Naive B cell (primary cell): ENCODE measurements around the gene NDUFB4. TPM values are rescaled to one million over a fixed set of nuclear protein-coding genes. Genes with fewer than 3 reads are reported as not detected.
"Not testable (repeated sequence)": the region's sequence is repeated elsewhere in the genome, so short reads cannot be mapped to it uniquely, and the experiment has no call there.

Source experiments
- ATAC-seq, 2 donors: fragments of 150-1000 bp; cut with Tn5 transposase; 2 replicates each; pipeline ENCODE4 v1.10.0; 2021; ENCODE audit warnings: low read depth in 2 of 2, mild to moderate bottlenecking in 2 of 2, moderate library complexity in 2 of 2
- DNase-seq: peaks from one replicate; pipeline ENCODE4 v3.0.0; 2022
- H3K27ac Mint-ChIP-seq, 6 donors: one replicate each; pipeline ENCODE4 v1.8.0; 2020 to 2022; ENCODE audit warnings: mild to moderate bottlenecking in 6 of 6, mixed read lengths in 6 of 6, moderate library complexity in 5 of 6, inconsistent platforms in 2 of 6
- H3K27me3 Mint-ChIP-seq, 3 donors: one replicate each; pipeline ENCODE4 v1.8.0; 2021 to 2022; ENCODE audit warnings: mixed read lengths in 3 of 3, mild to moderate bottlenecking in 1 of 3
- H3K36me3 Mint-ChIP-seq, 2 donors: one replicate each; pipeline ENCODE4 v1.8.0; 2020 to 2022; ENCODE audit warnings: mixed read lengths in 2 of 2, inconsistent platforms in 1 of 2, mild to moderate bottlenecking in 1 of 2
- H3K4me1 Mint-ChIP-seq, 3 donors: one replicate each; pipeline ENCODE4 v1.8.0; 2020 to 2022; ENCODE audit warnings: mixed read lengths in 3 of 3, inconsistent platforms in 1 of 3, mild to moderate bottlenecking in 1 of 3, moderate library complexity in 1 of 3
- H3K4me3 Mint-ChIP-seq, 8 donors: one replicate each; pipeline ENCODE4 v1.8.0; 2020 to 2022; ENCODE audit warnings: mild to moderate bottlenecking in 8 of 8, mixed read lengths in 8 of 8, moderate library complexity in 8 of 8, inconsistent platforms in 2 of 8
- H3K9me3 Mint-ChIP-seq, 7 donors: one replicate each; pipeline ENCODE4 v1.8.0; 2020 to 2022; ENCODE audit warnings: mixed read lengths in 7 of 7, mild to moderate bottlenecking in 5 of 7, inconsistent platforms in 2 of 7, moderate library complexity in 1 of 7
- polyA plus RNA-seq, 6 donors: library from polyadenylated mRNA; unstranded; fragments of 300-500 nt; fragmentation: Illumina TruSeq; gene quantifications; one replicate each; pipeline ENCODE4 v1.2.3, GENCODE V29; 2021; ENCODE audit warnings: low read depth in 6 of 6

NDUFB4 gene
- polyA plus RNA-seq, 6 donors from 2014 or later, result 192 to 261 (median 230) TPM

- no peak overlapping the region for H3K4me3 Mint-ChIP-seq
- peaks cover 0 to under 1% (median 0%) of the 10 kb centered on the region in 3 donors for H3K27me3 Mint-ChIP-seq
- no peaks in the 10 kb centered on the region for H3K4me1 Mint-ChIP-seq
- DNase-seq, result no peak
- no peak overlapping the region for H3K27ac Mint-ChIP-seq
- peaks cover 0 to 6% (median 1%) of the 10 kb centered on the region in 7 donors for H3K9me3 Mint-ChIP-seq
- no peak for ATAC-seq
- H3K36me3 Mint-ChIP-seq, result no peaks in the 10 kb centered on the region
Observed at GRCh38 chr3:120636795-120637401, 40.8 kb downstream of the NDUFB4 start.

- Mint-ChIP-seq H3K27ac (no peak overlapping the region), H3K4me3 (no peak overlapping the region), H3K27me3 (peaks cover 0 to 4% (median 0%) of the 10 kb centered on the region in 3 donors), H3K36me3 (no peaks in the 10 kb centered on the region), H3K9me3 (peaks cover 0 to 6% (median 1%) of the 10 kb centered on the region in 7 donors), H3K4me1 (no peaks in the 10 kb centered on the region)
- DNase-seq, result no peak
- ATAC-seq, result no peak
Observed at GRCh38 chr3:120637851-120638559, 41.9 kb downstream of the NDUFB4 start.

- not testable (repeated sequence) for H3K27me3 Mint-ChIP-seq, ATAC-seq, H3K4me3 Mint-ChIP-seq, H3K4me1 Mint-ChIP-seq, H3K27ac Mint-ChIP-seq, H3K9me3 Mint-ChIP-seq, DNase-seq, H3K36me3 Mint-ChIP-seq
Observed at GRCh38 chr3:120638820-120639219, 42.7 kb downstream of the NDUFB4 start.

- peaks cover 0 to 6% (median 1%) of the 10 kb centered on the region in 7 donors for H3K9me3 Mint-ChIP-seq
- H3K36me3 Mint-ChIP-seq, result no peaks in the 10 kb centered on the region
- DNase-seq (no peak), ATAC-seq (no peak)
- H3K27me3 Mint-ChIP-seq, result peaks cover 0 to 4% (median 0%) of the 10 kb centered on the region in 3 donors
- no peak overlapping the region for H3K4me3 Mint-ChIP-seq
- H3K4me1 Mint-ChIP-seq, result no peaks in the 10 kb centered on the region
- H3K27ac Mint-ChIP-seq, result no peak overlapping the region
Observed at GRCh38 chr3:120640231-120640630, 44.1 kb downstream of the NDUFB4 start.

GRCh38 chr3:120641696-120642246 lies 45.6 kb downstream of the NDUFB4 start:
- Mint-ChIP-seq H3K4me1 (no peaks in the 10 kb centered on the region), H3K27ac (no peak overlapping the region), H3K36me3 (no peaks in the 10 kb centered on the region), H3K27me3 (peaks cover 0 to 4% (median 0%) of the 10 kb centered on the region in 3 donors), H3K4me3 (no peak overlapping the region), H3K9me3 (peaks cover 0 to 6% (median 1%) of the 10 kb centered on the region in 7 donors)
- ATAC-seq (no peak), DNase-seq (no peak)

- Mint-ChIP-seq H3K9me3 (peaks cover 0 to 6% (median 1%) of the 10 kb centered on the region in 7 donors), H3K36me3 (no peaks in the 10 kb centered on the region), H3K4me3 (no peak overlapping the region), H3K27me3 (peaks cover 0 to 4% (median 0%) of the 10 kb centered on the region in 3 donors), H3K4me1 (no peaks in the 10 kb centered on the region), H3K27ac (no peak overlapping the region)
- ATAC-seq (no peak), DNase-seq (no peak)
Observed at GRCh38 chr3:120642368-120642948, 46.3 kb downstream of the NDUFB4 start.

- H3K27me3 Mint-ChIP-seq, result peaks cover 0 to 4% (median 0%) of the 10 kb centered on the region in 3 donors
- H3K9me3 Mint-ChIP-seq, result no peaks in the 10 kb centered on the region
- ATAC-seq (no peak), DNase-seq (no peak)
- no peak overlapping the region for H3K4me3 Mint-ChIP-seq
- no peak overlapping the region for H3K27ac Mint-ChIP-seq
- no peaks in the 10 kb centered on the region for H3K4me1 Mint-ChIP-seq
- no peaks in the 10 kb centered on the region for H3K36me3 Mint-ChIP-seq
Observed at GRCh38 chr3:120645083-120645845, 49.1 kb downstream of the NDUFB4 start.

- ATAC-seq, result no peak
- Mint-ChIP-seq H3K27me3 (peaks cover 0 to 4% (median 0%) of the 10 kb centered on the region in 3 donors), H3K27ac (no peak overlapping the region), H3K9me3 (no peaks in the 10 kb centered on the region), H3K4me3 (no peak overlapping the region), H3K4me1 (no peaks in the 10 kb centered on the region), H3K36me3 (no peaks in the 10 kb centered on the region)
- DNase-seq, result no peak
Observed at GRCh38 chr3:120646771-120647432, 50.8 kb downstream of the NDUFB4 start.

GRCh38 chr3:120648290-120648689 lies 52.2 kb downstream of the NDUFB4 start:
- H3K4me1 Mint-ChIP-seq, result no peaks in the 10 kb centered on the region
- ATAC-seq, result no peak
- H3K9me3 Mint-ChIP-seq, result no peaks in the 10 kb centered on the region
- H3K36me3 Mint-ChIP-seq, result no peaks in the 10 kb centered on the region
- no peak overlapping the region for H3K27ac Mint-ChIP-seq
- no peak overlapping the region for H3K4me3 Mint-ChIP-seq
- no peaks in the 10 kb centered on the region for H3K27me3 Mint-ChIP-seq
- DNase-seq, result no peak

- Mint-ChIP-seq H3K36me3 (peaks cover 0 to 7% of the 10 kb centered on the region in 2 donors), H3K27me3 (peaks cover 0 to 6% (median under 1%) of the 10 kb centered on the region in 3 donors), H3K27ac (no peak overlapping the region), H3K4me3 (no peak overlapping the region), H3K9me3 (peaks cover 0 to 3% (median 0%) of the 10 kb centered on the region in 7 donors), H3K4me1 (no peaks in the 10 kb centered on the region)
- no peak for DNase-seq
- ATAC-seq, result no peak
Observed at GRCh38 chr3:120649830-120650233, 53.7 kb downstream of the NDUFB4 start.

- H3K27me3 Mint-ChIP-seq, result peaks cover 0 to 6% (median 5%) of the 10 kb centered on the region in 3 donors
- H3K27ac Mint-ChIP-seq, result no peak overlapping the region
- peaks cover 0 to 3% (median 0%) of the 10 kb centered on the region in 7 donors for H3K9me3 Mint-ChIP-seq
- DNase-seq (no peak), ATAC-seq (no peak)
- H3K4me1 Mint-ChIP-seq, result no peaks in the 10 kb centered on the region
- H3K36me3 Mint-ChIP-seq, result peaks cover 0 to 7% of the 10 kb centered on the region in 2 donors
- no peak overlapping the region for H3K4me3 Mint-ChIP-seq
Observed at GRCh38 chr3:120650311-120650710, 54.2 kb downstream of the NDUFB4 start.
